Putamen (tissue), 1 donor: ENCODE measurements around the gene LHX5.

Source experiments
- DNase-seq: peaks from one replicate; pipeline ENCODE4 v3.0.0-alpha.2; 2016; ENCODE audit warnings: low spot score

The LHX5 gene

GRCh38 chr12:113477842-113478215 lies 6.2 kb upstream of the LHX5 start:
- no peak for DNase-seq

GRCh38 chr12:113477171-113477841 lies 5.6 kb upstream of the LHX5 start:
- DNase-seq, result no peak

GRCh38 chr12:113476176-113476986 lies 4.7 kb upstream of the LHX5 start:
- DNase-seq, result no peak

- DNase-seq, result no peak
Measured at GRCh38 chr12:113475451-113476175, 3.9 kb upstream of the LHX5 start.

- no peak for DNase-seq
Measured at GRCh38 chr12:113474635-113475436, 3.2 kb upstream of the LHX5 start.

- DNase-seq, result no peak
Measured at GRCh38 chr12:113473942-113474341, 2.3 kb upstream of the LHX5 start.

GRCh38 chr12:113473400-113473799 lies 1.7 kb upstream of the LHX5 start:
- DNase-seq, result no peak

GRCh38 chr12:113472191-113473121 lies 785 bp upstream of the LHX5 start:
- DNase-seq, result no peak

- DNase-seq, result no peak
Measured at GRCh38 chr12:113470871-113471618, 626 bp downstream of the LHX5 start.

- no peak for DNase-seq
Measured at GRCh38 chr12:113469949-113470743, 1.5 kb downstream of the LHX5 start.

GRCh38 chr12:113469224-113469948 lies 2.3 kb downstream of the LHX5 start:
- DNase-seq, result no peak

GRCh38 chr12:113468365-113469223 lies 3.1 kb downstream of the LHX5 start:
- no peak for DNase-seq

- no peak for DNase-seq
Measured at GRCh38 chr12:113467502-113468364, 3.9 kb downstream of the LHX5 start.

GRCh38 chr12:113467142-113467501 lies 4.5 kb downstream of the LHX5 start:
- DNase-seq, result no peak

- no peak for DNase-seq
Measured at GRCh38 chr12:113466454-113467141, 5.1 kb downstream of the LHX5 start.

GRCh38 chr12:113465808-113466453 lies 5.7 kb downstream of the LHX5 start:
- no peak for DNase-seq
